Articular chondrocyte of knee joint (primary cell): ENCODE measurements around the gene HDAC8. TPM values are rescaled to one million over a fixed set of nuclear protein-coding genes. Genes with fewer than 3 reads are reported as not detected.

ENCODE experiments used
- small RNA-seq: library from RNA; depleted of rRNA; stranded (forward); fragments of <200 nt; gene quantifications from one replicate; pipeline ENCODE3, GENCODE V24; 2012
- total RNA-seq: library from RNA; depleted of rRNA; stranded (reverse); fragments of >200 nt; gene quantifications from 2 replicates; pipeline ENCODE4 v1.2.3, GENCODE V29; 2012

Gene HDAC8
- total RNA-seq: 36.4 and 37.9 TPM in 2 replicates

DNA sequence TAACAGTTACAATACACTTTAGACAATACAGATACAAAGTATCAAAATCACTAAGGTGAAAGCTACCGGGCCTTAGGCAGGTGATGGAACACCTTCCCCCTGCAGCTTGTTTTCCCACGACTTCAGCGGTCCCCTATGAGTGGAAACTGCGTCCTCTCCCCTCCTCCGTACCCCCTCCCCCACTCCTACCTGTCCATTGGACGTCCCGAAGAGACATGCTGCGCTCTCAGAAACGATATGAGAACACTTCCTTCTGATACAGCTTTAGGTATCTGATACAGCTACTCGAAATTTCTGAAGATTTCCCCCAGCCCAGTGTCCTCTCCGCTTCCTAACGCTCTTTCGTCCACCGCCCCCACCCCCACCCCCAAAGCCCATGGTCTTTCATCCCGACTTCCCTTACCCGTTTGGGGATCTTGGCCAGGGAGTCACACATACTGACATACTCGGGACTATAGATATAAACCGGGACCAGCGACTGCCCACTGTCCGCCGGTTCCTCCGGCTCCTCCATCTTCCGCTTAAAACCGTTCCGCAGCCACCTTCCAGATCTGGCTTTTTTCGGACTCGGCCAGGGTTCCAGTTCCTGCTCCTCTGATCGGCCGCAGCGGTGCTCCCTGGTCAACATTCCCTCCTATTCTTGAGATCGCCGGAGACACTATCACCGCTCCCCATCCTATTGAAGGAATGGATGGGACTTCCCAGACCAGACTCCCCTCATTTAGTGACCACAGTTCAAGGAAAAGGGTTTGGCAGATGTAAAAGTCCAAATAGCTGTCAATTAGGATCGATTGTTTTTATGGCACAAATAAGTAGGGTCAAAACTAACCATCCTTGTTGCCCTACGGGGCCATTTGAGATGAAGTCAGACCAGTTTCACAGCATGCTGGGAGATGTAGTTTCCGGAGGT is at the start of gene HDAC8:
HDAC8 (minus strand) TSS at position 596 of the 910 bp plus-strand sequence; CDS start at position 514, 82 bp downstream.

DNA sequence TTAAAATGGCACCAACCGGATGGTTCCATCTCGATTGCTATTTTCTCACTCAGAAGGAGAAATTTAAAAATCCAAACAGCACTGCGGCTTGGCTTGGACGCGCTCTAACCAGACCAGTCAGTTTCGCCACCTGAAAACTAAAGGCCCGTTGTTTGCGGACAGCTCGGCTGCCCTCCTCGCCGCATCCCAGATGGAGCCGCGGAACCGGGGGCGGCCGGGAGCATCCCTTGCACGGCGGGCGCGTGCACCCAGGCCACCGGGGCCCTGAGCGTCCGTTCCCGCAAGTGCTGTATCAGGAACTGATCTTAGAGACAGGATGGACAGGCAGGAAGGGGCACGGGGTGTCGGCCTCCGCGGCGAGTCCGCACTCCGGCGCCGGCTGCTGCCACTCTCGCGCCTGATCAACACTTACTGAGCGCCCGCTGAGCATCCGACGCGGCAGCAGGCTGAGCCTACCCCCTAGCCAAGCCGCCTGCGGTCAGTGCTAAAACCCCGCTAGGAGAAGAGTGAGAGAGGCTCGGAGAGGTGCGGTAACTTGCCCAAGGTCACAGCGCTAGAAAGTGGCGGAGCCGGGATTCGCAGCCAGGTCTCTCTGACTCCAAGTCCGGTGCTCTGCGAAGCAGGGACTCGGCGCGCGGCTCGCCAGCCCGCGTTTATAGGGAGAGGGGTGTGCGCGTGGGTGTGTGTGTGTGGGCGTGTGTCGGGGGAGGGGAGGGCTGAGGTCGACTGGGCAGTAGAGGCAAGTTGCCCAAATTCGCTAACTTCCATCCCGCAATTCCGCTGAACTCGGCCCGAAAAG is 267.2 kb downstream of the HDAC8 start, which contains the start of gene CITED1:
CITED1 (minus strand) TSS at position 629 of the 799 bp plus-strand sequence. CDS start 3,045 bp downstream, outside the sequence.

Small RNA genes lying within 50 kb of the gene (small RNA-seq; reads per million reads assigned to genes)
- gene RF00019: not detected
- 1.2 reads per million, percentile 52 among the genes with 10 or more reads in this experiment for gene RNU2-68P

Other genes with a start within 250 kb of the HDAC8 start
- 5.1 and 5.9 TPM in 2 replicates for gene PHKA1, start 141.5 kb upstream of the HDAC8 start, total RNA-seq
- not detected in 2 replicates for gene DMRTC1B, start 204.0 kb upstream of the HDAC8 start, total RNA-seq
- not detected in 2 replicates for gene FAM236B, start 209.8 kb upstream of the HDAC8 start, total RNA-seq
- not detected in 2 replicates for gene FAM236D, start 235.4 kb upstream of the HDAC8 start, total RNA-seq